Left ventricle myocardium inferior (tissue), 1 donor: ENCODE measurements around the gene IMPG2. TPM values are rescaled to one million over a fixed set of nuclear protein-coding genes. Genes with fewer than 3 reads are reported as not detected.

Source experiments
- DNase-seq: peaks from one replicate; pipeline ENCODE4 v3.0.0-alpha.2; 2020
- H3K27ac ChIP-seq: fragments of 200-600 bp; replicated peaks from 2 replicates; pipeline ENCODE4 v1.8.0; 2021
- H3K27me3 ChIP-seq: fragments of 200-600 bp; 2 replicates; pipeline ENCODE4 v1.8.0; 2021; ENCODE audit warnings: low read depth
- H3K36me3 ChIP-seq: fragments of 200-600 bp; 2 replicates; pipeline ENCODE4 v1.8.0; 2021
- H3K4me1 ChIP-seq: fragments of 200-600 bp; 2 replicates; pipeline ENCODE4 v1.8.0; 2021
- H3K4me3 ChIP-seq: fragments of 200-600 bp; 2 replicates; pipeline ENCODE4 v1.8.0; 2021; ENCODE audit warnings: mild to moderate bottlenecking, moderate library complexity
- H3K9me3 ChIP-seq: fragments of 200-600 bp; replicated peaks from 2 replicates; pipeline ENCODE4 v1.8.0; 2021
- intact Hi-C: fragments of 100-400 bp; cut with micrococcal nuclease; formaldehyde crosslinking; loops from one replicate; pipeline ENCODE4 v1.11.0; 2022
- total RNA-seq: library from RNA; stranded (reverse); fragmentation: NEBNext Ultra II Directional; extraction: Animal tissue kit (Norgen Biotek cat#: 25700); gene quantifications from one replicate; pipeline ENCODE4 v1.2.1, GENCODE V29; 2021
- TF ChIP-seq, protein P1 (sequence below): fragments of 200-600 bp; IDR thresholded peaks from 2 replicates; pipeline ENCODE4 v1.8.0; 2021; ENCODE audit warnings: antibody characterized with exemption, mild to moderate bottlenecking, borderline replicate concordance
- donor health status: DM: no; HTN: yes; CAD: no; lungs with severe emphysema.

IMPG2 gene
- total RNA-seq, 1 donor from 2014 or later, result 0.11 TPM

DNA sequence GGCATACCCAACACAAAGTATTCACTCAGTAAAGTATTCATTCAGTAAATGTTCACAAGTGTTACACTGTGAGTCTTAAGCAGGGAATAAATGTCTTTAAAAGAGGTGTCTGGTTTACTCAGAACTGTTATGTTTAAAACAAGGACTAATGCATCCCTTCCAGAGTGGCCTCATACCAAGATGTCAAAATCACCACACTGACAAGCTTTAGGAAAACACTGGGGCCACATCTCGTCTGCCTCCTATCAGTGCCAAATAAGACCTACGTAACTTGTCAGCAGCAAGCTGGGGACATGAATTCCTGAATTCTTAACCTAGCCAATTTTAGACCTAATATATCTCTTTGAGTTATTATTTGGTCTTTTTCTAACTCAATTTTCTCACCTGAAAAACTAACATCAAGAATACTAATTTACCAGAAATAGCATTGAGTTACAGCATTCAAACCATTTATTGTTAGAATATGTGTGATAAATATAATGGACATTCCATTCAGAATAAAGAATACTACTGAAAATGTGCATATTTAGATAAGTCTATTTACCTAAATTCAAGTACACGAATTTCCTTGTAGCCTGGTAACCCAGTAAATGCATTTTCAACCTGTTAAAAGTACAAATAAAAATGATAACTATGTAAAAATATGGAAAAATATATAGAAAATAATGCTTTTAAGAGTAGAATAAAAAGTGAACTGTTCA is 51.3 kb downstream of the IMPG2 start:
- Histone ChIP-seq H3K4me3 (no peak overlapping the region), H3K27ac (no peak overlapping the region), H3K9me3 (peaks cover 12% of the 10 kb centered on the region), H3K36me3 (peaks cover 7% of the 10 kb centered on the region), H3K27me3 (no peaks in the 10 kb centered on the region), H3K4me1 (no peaks in the 10 kb centered on the region)
- intact Hi-C loops, result no loop called here
- no peak for DNase-seq
- TF ChIP-seq, protein P1, sequence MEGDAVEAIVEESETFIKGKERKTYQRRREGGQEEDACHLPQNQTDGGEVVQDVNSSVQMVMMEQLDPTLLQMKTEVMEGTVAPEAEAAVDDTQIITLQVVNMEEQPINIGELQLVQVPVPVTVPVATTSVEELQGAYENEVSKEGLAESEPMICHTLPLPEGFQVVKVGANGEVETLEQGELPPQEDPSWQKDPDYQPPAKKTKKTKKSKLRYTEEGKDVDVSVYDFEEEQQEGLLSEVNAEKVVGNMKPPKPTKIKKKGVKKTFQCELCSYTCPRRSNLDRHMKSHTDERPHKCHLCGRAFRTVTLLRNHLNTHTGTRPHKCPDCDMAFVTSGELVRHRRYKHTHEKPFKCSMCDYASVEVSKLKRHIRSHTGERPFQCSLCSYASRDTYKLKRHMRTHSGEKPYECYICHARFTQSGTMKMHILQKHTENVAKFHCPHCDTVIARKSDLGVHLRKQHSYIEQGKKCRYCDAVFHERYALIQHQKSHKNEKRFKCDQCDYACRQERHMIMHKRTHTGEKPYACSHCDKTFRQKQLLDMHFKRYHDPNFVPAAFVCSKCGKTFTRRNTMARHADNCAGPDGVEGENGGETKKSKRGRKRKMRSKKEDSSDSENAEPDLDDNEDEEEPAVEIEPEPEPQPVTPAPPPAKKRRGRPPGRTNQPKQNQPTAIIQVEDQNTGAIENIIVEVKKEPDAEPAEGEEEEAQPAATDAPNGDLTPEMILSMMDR, result no peak

DNA sequence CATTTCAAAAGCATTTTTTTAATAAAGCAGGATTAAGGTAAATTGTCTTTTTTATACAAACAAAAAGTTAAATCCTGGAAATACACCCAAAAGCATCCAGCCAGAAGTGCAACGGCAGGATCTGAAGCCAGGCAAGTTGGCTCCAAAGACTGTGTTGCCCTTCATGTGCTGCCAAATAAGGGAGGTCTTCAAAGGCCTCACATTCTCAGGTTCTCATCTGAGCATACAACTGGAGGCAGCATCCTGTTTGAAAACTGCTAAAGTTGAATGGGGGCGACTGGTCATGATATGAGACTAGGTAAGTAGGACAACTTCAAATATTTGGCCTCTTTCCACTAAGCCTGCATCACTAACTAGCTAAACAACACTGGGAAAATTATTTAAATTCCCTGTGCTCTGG is 52.2 kb downstream of the IMPG2 start:
- H3K36me3 ChIP-seq, result peaks cover 6% of the 10 kb centered on the region
- no peaks in the 10 kb centered on the region for H3K4me1 ChIP-seq
- DNase-seq, result no peak
- intact Hi-C loops, result no loop called here
- H3K4me3 ChIP-seq, result no peak overlapping the region
- no peaks in the 10 kb centered on the region for H3K27me3 ChIP-seq
- no peak overlapping the region for H3K27ac ChIP-seq
- TF ChIP-seq, protein P1, result no peak
- H3K9me3 ChIP-seq, result peaks cover 12% of the 10 kb centered on the region

DNA sequence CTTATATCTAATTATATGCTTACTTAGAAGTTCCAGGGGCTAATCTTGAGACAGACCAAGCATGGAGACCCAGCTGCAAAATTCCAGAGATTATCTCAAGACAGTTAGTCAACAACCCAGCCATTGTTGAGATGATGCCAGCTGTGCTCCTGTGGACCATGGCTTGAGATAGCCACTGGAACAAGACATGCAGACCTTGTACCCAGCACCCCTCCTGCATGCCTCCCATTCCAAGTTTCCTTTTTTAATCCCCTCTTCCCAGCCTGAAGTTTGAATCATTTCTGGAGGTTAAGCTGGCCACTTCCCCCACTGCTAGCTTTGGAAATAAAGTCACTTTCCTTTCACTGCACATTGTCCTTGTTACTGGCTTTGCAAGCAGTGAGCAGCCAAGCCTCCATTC is 53.8 kb downstream of the IMPG2 start:
- no peaks in the 10 kb centered on the region for H3K36me3 ChIP-seq

DNA sequence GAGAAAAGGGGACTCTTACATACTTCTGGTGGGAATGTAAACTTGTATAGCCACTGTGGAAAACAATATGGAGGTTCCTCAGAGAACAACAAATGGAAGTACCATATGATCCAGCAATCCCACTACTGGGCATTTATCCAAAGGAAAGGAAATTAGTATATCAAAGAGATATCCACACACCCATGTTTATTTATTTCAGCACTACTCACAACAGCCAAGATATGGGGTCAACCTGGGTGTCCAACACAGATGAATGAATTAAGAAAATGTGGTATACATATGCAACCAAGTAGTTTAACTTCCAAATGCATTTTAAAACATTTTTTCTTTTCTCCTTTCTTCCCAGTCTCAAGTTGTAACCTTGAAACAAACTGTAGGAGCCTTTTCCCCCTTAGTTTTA is 54.3 kb downstream of the IMPG2 start:
- peaks cover 8% of the 10 kb centered on the region for H3K4me1 ChIP-seq
- H3K36me3 ChIP-seq, result no peaks in the 10 kb centered on the region
- no peak overlapping the region for H3K27ac ChIP-seq
- TF ChIP-seq, protein P1, result no peak
- H3K9me3 ChIP-seq, result peaks cover 12% of the 10 kb centered on the region
- no peak for DNase-seq
- H3K4me3 ChIP-seq, result no peak overlapping the region
- H3K27me3 ChIP-seq, result no peaks in the 10 kb centered on the region
- intact Hi-C loops, result no loop called here

More for the DNA sequence above, 53.8 kb downstream of the IMPG2 start:
- no peak for DNase-seq
- no peak overlapping the region for H3K27ac ChIP-seq
- peaks cover 12% of the 10 kb centered on the region for H3K9me3 ChIP-seq
- no peaks in the 10 kb centered on the region for H3K27me3 ChIP-seq
- intact Hi-C loops, result no loop called here
- peaks cover 3% of the 10 kb centered on the region for H3K4me1 ChIP-seq
- TF ChIP-seq, protein P1, result no peak
- H3K4me3 ChIP-seq, result no peak overlapping the region

DNA sequence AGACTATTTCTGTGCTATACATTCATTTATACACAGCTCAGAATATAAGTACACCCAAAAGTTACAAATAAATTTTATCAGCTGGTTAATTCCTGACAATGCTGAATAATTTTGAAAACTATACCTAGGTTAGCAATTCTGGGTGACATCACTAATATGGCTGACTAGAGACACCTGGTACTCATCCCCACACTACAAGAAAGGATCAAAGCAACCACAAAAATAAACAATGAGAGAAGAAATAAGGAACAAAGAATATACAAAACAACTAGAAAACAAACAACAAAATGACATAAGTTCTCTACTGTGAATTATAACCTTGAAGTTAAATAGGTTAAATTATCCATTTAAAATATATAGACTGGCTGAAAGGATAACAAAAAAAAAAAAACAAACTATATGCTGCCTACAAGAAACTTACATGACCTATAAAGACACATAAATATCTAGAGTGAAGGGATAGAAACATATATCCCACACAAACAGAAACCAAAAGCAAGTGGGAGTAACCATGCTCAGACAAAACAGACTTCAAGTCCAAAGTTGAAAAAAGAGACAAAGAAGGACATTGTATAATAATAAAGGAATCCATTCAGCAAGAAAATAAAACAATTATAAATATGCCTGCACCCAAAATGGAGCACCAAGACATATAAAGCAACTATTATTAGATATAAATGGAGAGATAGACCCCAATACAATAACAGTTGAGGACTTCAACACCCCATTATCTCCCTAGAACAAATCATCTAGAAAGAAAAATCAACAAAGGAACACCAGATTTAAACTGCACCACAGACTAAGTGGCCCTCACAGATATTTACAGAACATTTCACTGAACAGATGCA is 57.8 kb downstream of the IMPG2 start:
- TF ChIP-seq, protein P1, result no peak
- peaks cover 12% of the 10 kb centered on the region for H3K9me3 ChIP-seq
- H3K4me1 ChIP-seq, result peaks cover 12% of the 10 kb centered on the region
- no peak overlapping the region for H3K4me3 ChIP-seq
- H3K36me3 ChIP-seq, result no peaks in the 10 kb centered on the region
- intact Hi-C loops, result no loop called here
- H3K27ac ChIP-seq, result no peak overlapping the region
- DNase-seq, result no peak
- no peaks in the 10 kb centered on the region for H3K27me3 ChIP-seq
